ENCODE data around the gene PLXDC1.

DNA sequence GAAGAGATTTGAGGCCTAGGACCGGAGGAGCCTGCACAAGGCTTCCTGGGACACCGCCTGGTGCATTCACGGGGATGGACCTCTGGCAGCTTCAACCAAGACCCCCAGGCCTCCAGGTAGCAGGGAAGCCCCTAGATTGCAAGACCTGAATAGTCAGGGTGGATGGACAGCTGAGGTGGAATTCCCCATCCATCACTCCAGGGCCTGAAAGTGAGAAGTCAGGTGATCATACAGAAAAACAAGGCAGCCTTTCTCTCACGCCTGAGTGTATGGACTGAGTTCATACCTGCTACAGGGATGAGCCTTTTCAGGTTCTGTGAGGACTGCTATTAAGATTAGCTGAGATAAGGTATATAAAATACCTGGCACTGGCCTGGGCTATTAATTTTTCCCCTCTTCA is 74.2 kb downstream of the PLXDC1 start:
- TF ChIP-seq, protein P1, sequence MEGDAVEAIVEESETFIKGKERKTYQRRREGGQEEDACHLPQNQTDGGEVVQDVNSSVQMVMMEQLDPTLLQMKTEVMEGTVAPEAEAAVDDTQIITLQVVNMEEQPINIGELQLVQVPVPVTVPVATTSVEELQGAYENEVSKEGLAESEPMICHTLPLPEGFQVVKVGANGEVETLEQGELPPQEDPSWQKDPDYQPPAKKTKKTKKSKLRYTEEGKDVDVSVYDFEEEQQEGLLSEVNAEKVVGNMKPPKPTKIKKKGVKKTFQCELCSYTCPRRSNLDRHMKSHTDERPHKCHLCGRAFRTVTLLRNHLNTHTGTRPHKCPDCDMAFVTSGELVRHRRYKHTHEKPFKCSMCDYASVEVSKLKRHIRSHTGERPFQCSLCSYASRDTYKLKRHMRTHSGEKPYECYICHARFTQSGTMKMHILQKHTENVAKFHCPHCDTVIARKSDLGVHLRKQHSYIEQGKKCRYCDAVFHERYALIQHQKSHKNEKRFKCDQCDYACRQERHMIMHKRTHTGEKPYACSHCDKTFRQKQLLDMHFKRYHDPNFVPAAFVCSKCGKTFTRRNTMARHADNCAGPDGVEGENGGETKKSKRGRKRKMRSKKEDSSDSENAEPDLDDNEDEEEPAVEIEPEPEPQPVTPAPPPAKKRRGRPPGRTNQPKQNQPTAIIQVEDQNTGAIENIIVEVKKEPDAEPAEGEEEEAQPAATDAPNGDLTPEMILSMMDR (conservative IDR thresholded peaks at IDR 0.05 in 1 of 2, IDR thresholded peaks at IDR 0.05 in 1 of 2; ENCODE audit: low read depth in 1 of 2, low read length in 2 of 2) = no peak
- no peak for TF ChIP-seq EZH2 (IDR thresholded peaks at IDR 0.05; ENCODE audit: low read length, missing control alignments)

Measured in fibroblast of lung (primary cell).